GM12892 (cell line): ENCODE measurements around the gene CNTFR.

Source experiments
- POLR2AphosphoS5 ChIP-seq: IDR thresholded peaks from 2 replicates; pipeline ENCODE4 v1.6.1; 2011; ENCODE audit warnings: low read depth, low read length, control low read depth
- TAF1 ChIP-seq: IDR thresholded peaks from 2 replicates; pipeline ENCODE4 v1.6.1; 2011; ENCODE audit warnings: low read depth, mild to moderate bottlenecking, control low read depth, low read length, borderline replicate concordance

- no peak for TF ChIP-seq TAF1
- no peak for TF ChIP-seq POLR2AphosphoS5
Observed at GRCh38 chr9:34578241-34579103, 11.1 kb downstream of the CNTFR start.
